RWPE2 (cell line): ENCODE results near the gene MXD3.

ENCODE experiments used
- ATAC-seq: fragments of 200-7000 bp; cut with Tn5 transposase; 3 replicates; pipeline ENCODE4 v1.9.1; 2021; ENCODE audit warnings: low read depth
- DNase-seq: peaks from one replicate; pipeline ENCODE4 v3.0.0-alpha.2; 2020; ENCODE audit warnings: low spot score
- H3K27ac ChIP-seq: fragments of 450-650 bp; 2 replicates; pipeline ENCODE4 v1.5.1; 2017; ENCODE audit warnings: mild to moderate bottlenecking; ENCODE audit not compliant: poor library complexity, severe bottlenecking
- H3K27me3 ChIP-seq: fragments of 250-450 bp; sonication (Bioruptor Pico); 2 replicates; pipeline ENCODE4 v1.5.1; 2021; ENCODE audit warnings: mild to moderate bottlenecking, moderate library complexity; ENCODE audit not compliant: insufficient read depth, poor library complexity, severe bottlenecking
- H3K36me3 ChIP-seq: fragments of 250-450 bp; sonication (Bioruptor Pico); 2 replicates; pipeline ENCODE4 v1.5.1; 2020; ENCODE audit warnings: low read depth, mild to moderate bottlenecking, moderate library complexity
- H3K4me1 ChIP-seq: fragments of 250-450 bp; sonication (Bioruptor Pico); 2 replicates; pipeline ENCODE4 v1.5.1; 2021; ENCODE audit warnings: mild to moderate bottlenecking, moderate library complexity; ENCODE audit not compliant: insufficient read depth, poor library complexity, severe bottlenecking
- H3K4me3 ChIP-seq: fragments of 250-450 bp; sonication (Bioruptor Pico); 2 replicates; pipeline ENCODE4 v1.5.1; 2021; ENCODE audit warnings: mild to moderate bottlenecking, moderate library complexity; ENCODE audit not compliant: severe bottlenecking
- H3K9me3 ChIP-seq: fragments of 250-450 bp; sonication (Bioruptor Pico); 2 replicates; pipeline ENCODE4 v1.5.1; 2021; ENCODE audit warnings: mild to moderate bottlenecking, moderate library complexity; ENCODE audit not compliant: severe bottlenecking
- CTCF ChIP-seq: fragments of 450-650 bp; IDR thresholded peaks from one replicate; pipeline ENCODE4 v1.5.1; 2017; ENCODE audit warnings: mild to moderate bottlenecking, moderate library complexity; ENCODE audit not compliant: poor library complexity, severe bottlenecking

Gene MXD3

GRCh38 chr5:177303121-177303924 lies 8.4 kb downstream of the MXD3 start, which contains the start of the genes PRELID1 and RAB24:
PRELID1 (plus strand) TSS chr5:177303799; CDS start chr5:177303986, 187 bp downstream.
RAB24 (minus strand) TSS chr5:177303719; CDS start chr5:177303288, 431 bp downstream.
- ATAC-seq (peak; percentile 26), DNase-seq (peak; percentile 84)
- no peaks in the 10 kb centered on the region for H3K27me3 ChIP-seq
- H3K9me3 ChIP-seq, result no peaks in the 10 kb centered on the region
- TF ChIP-seq CTCF, result peak; percentile 60
- peak within 1 kb of the TSS; percentile 75 for H3K27ac ChIP-seq
- H3K36me3 ChIP-seq, result peaks cover 31% of the 10 kb centered on the region
- peak within 1 kb of the TSS; percentile 83 for H3K4me3 ChIP-seq
- H3K4me1 ChIP-seq, result peaks cover 28% of the 10 kb centered on the region

- Histone ChIP-seq H3K27me3 (no peaks in the 10 kb centered on the region), H3K27ac (peak overlapping the region; percentile 75), H3K4me3 (peak overlapping the region; percentile 83), H3K4me1 (peaks cover 28% of the 10 kb centered on the region), H3K9me3 (no peaks in the 10 kb centered on the region), H3K36me3 (peaks cover 39% of the 10 kb centered on the region)
- ATAC-seq, result no peak
- no peak for TF ChIP-seq CTCF
- DNase-seq, result no peak
Observed at GRCh38 chr5:177302354-177303110, 9.2 kb downstream of the MXD3 start.

GRCh38 chr5:177301503-177302165 lies 10.1 kb downstream of the MXD3 start:
- peaks cover 35% of the 10 kb centered on the region for H3K36me3 ChIP-seq

GRCh38 chr5:177300951-177301350 lies 10.7 kb downstream of the MXD3 start:
- no peak overlapping the region for H3K4me3 ChIP-seq
- no peak for ATAC-seq
- H3K27ac ChIP-seq, result peak overlapping the region; percentile 75
- peaks cover 37% of the 10 kb centered on the region for H3K36me3 ChIP-seq
- H3K9me3 ChIP-seq, result no peaks in the 10 kb centered on the region
- DNase-seq, result no peak
- peaks cover 28% of the 10 kb centered on the region for H3K4me1 ChIP-seq
- TF ChIP-seq CTCF, result no peak
- no peaks in the 10 kb centered on the region for H3K27me3 ChIP-seq

More at GRCh38 chr5:177301503-177302165, 10.1 kb downstream of the MXD3 start:
- Histone ChIP-seq H3K4me3 (no peak overlapping the region), H3K9me3 (no peaks in the 10 kb centered on the region), H3K4me1 (peaks cover 28% of the 10 kb centered on the region), H3K27me3 (no peaks in the 10 kb centered on the region), H3K27ac (peak overlapping the region; percentile 75)
- ATAC-seq, result peak; percentile 71
- TF ChIP-seq CTCF, result no peak
- peak; percentile 96 for DNase-seq
